Thoracic aorta (tissue), 2 donors: Measurements from ENCODE around the gene ZNF496. TPM values are rescaled to one million over a fixed set of nuclear protein-coding genes. Genes with fewer than 3 reads are reported as not detected.

Experiments used
- ATAC-seq: fragments of 150-250 bp; one replicate; pipeline ENCODE4 v1.8.0; 2017; ENCODE audit warnings: low read depth; ENCODE audit not compliant: insufficient number of reproducible peaks, low FRiP score
- DNase-seq: peaks from one replicate; pipeline ENCODE4 v3.0.0-alpha.2; 2020; ENCODE audit warnings: low spot score
- H3K27ac ChIP-seq, 2 donors: fragments of 200-600 bp; sonication (generic); 1 replicate in 1 of 2; 2 replicates in 1 of 2; pipeline ENCODE4 v1.5.1; 2016; ENCODE audit warnings: mild to moderate bottlenecking in 2 of 2, moderate library complexity in 2 of 2
- H3K27me3 ChIP-seq: fragments of 200-600 bp; sonication (generic); replicated peaks from 2 replicates; pipeline ENCODE4 v1.6.0; 2016; ENCODE audit warnings: mild to moderate bottlenecking; ENCODE audit not compliant: insufficient read depth
- H3K36me3 ChIP-seq: fragments of 200-600 bp; sonication (generic); one replicate; pipeline ENCODE4 v1.5.1; 2016
- H3K4me1 ChIP-seq, 2 donors: fragments of 200-600 bp; sonication (generic); 1 replicate in 1 of 2; 2 replicates in 1 of 2; pipeline versions ENCODE4 v1.5.1 to v1.6.0; 2016; ENCODE audit warnings: low read depth in 2 of 2, mild to moderate bottlenecking in 1 of 2; ENCODE audit not compliant: control insufficient read depth in 1 of 2
- H3K4me3 ChIP-seq: fragments of 200-600 bp; sonication (generic); 2 replicates; pipeline ENCODE4 v1.5.1; 2016; ENCODE audit warnings: mild to moderate bottlenecking
- H3K9me3 ChIP-seq: fragments of 200-600 bp; sonication (generic); 2 replicates; pipeline ENCODE4 v1.5.1; 2016
- CTCF ChIP-seq: fragments of 200-600 bp; sonication (generic); IDR thresholded peaks from one replicate; pipeline ENCODE4 v1.5.1; 2019; ENCODE audit warnings: antibody characterized with exemption
- total RNA-seq, 2 donors: library from RNA; depleted of rRNA; stranded (reverse); fragments of >200 nt; gene quantifications; one replicate each; pipeline versions ENCODE4 v1.1.0 to v1.2.3, GENCODE V29; 2016

Gene ZNF496
- total RNA-seq, 2 donors from 2014 or later, result 37.0 to 55.4 TPM

- no peaks in the 10 kb centered on the region for H3K4me1 ChIP-seq
- H3K27ac ChIP-seq, result no peak overlapping the region
- no peaks in the 10 kb centered on the region for H3K9me3 ChIP-seq
- DNase-seq, result no peak
- TF ChIP-seq CTCF, result no peak
- H3K27me3 ChIP-seq, result no peaks in the 10 kb centered on the region
- ATAC-seq, result no peak
- H3K4me3 ChIP-seq, result no peak overlapping the region
- H3K36me3 ChIP-seq, result peaks cover 13% of the 10 kb centered on the region
These were observed 31.8 kb downstream of the ZNF496 start for GRCh38 chr1:247299723-247300381.

- Histone ChIP-seq H3K9me3 (no peaks in the 10 kb centered on the region), H3K4me3 (no peak overlapping the region), H3K27ac (no peak overlapping the region), H3K4me1 (no peaks in the 10 kb centered on the region), H3K36me3 (peaks cover 13% of the 10 kb centered on the region), H3K27me3 (no peaks in the 10 kb centered on the region)
- no peak for ATAC-seq
- no peak for DNase-seq
- TF ChIP-seq CTCF, result no peak
These were observed 33.0 kb downstream of the ZNF496 start for GRCh38 chr1:247298701-247299100.

GRCh38 chr1:247298124-247298481 lies 33.6 kb downstream of the ZNF496 start:
- ATAC-seq, result no peak
- H3K9me3 ChIP-seq, result no peaks in the 10 kb centered on the region

GRCh38 chr1:247297263-247298123 lies 34.2 kb downstream of the ZNF496 start:
- no peak for TF ChIP-seq CTCF
- no peak for DNase-seq
- no peaks in the 10 kb centered on the region for H3K27me3 ChIP-seq

More at GRCh38 chr1:247298124-247298481, 33.6 kb downstream of the ZNF496 start:
- Histone ChIP-seq H3K27me3 (no peaks in the 10 kb centered on the region), H3K4me3 (no peak overlapping the region), H3K4me1 (no peaks in the 10 kb centered on the region), H3K36me3 (peaks cover 13% of the 10 kb centered on the region), H3K27ac (no peak overlapping the region)
- TF ChIP-seq CTCF, result no peak
- no peak for DNase-seq

GRCh38 chr1:247296599-247297180 lies 35.0 kb downstream of the ZNF496 start:
- H3K9me3 ChIP-seq, result no peaks in the 10 kb centered on the region
- H3K4me3 ChIP-seq, result no peak overlapping the region
- peaks cover 8% of the 10 kb centered on the region for H3K36me3 ChIP-seq
- no peaks in the 10 kb centered on the region for H3K4me1 ChIP-seq
- no peaks in the 10 kb centered on the region for H3K27me3 ChIP-seq
- ATAC-seq (no peak), DNase-seq (no peak)
- no peak overlapping the region for H3K27ac ChIP-seq
- no peak for TF ChIP-seq CTCF

More at GRCh38 chr1:247297263-247298123, 34.2 kb downstream of the ZNF496 start:
- ATAC-seq, result no peak
- peaks cover 13% of the 10 kb centered on the region for H3K36me3 ChIP-seq
- H3K4me3 ChIP-seq, result no peak overlapping the region
- H3K27ac ChIP-seq, result no peak overlapping the region
- H3K9me3 ChIP-seq, result no peaks in the 10 kb centered on the region
- no peaks in the 10 kb centered on the region for H3K4me1 ChIP-seq
